ENCODE measurements around the gene CTSH.

Gene CTSH

GRCh38 chr15:78944669-78945407, at the start of gene CTSH:
CTSH (minus strand) TSS chr15:78945046; CDS start chr15:78944981, 65 bp downstream.
- intact Hi-C loops (cut with DNase I; ENCODE audit: low total_unique reads), result no loop called here
- Histone ChIP-seq H3K36me3 (no peaks in the 10 kb centered on the region), H3K4me1 (peaks cover 0 to 17% (median 8%) of the 10 kb centered on the region in 4 donors), H3K27ac (peak within 1 kb of the TSS; percentile 49 to 56), H3K4me3 (peak within 1 kb of the TSS; percentile 52 to 57), H3K9me3 (no peaks in the 10 kb centered on the region), H3K27me3 (no peaks in the 10 kb centered on the region)
- DNase-seq, result peak; percentile 62 to 78
- TF ChIP-seq CTCF (IDR thresholded peaks at IDR 0.05), result no peak

- Histone ChIP-seq H3K36me3 (no peaks in the 10 kb centered on the region), H3K27ac (no peak overlapping the region), H3K4me3 (no peak overlapping the region), H3K27me3 (no peaks in the 10 kb centered on the region), H3K9me3 (no peaks in the 10 kb centered on the region), H3K4me1 (peaks cover 0 to 9% (median 1%) of the 10 kb centered on the region in 4 donors)
- intact Hi-C loops (cut with DNase I; ENCODE audit: low total_unique reads), result no loop called here
- DNase-seq, result no peak
- TF ChIP-seq CTCF (IDR thresholded peaks at IDR 0.05), result no peak
These were observed 49.2 kb upstream of the CTSH start for GRCh38 chr15:78993931-78994530.

GRCh38 chr15:78993257-78993930, 48.5 kb upstream of the CTSH start:
- Histone ChIP-seq H3K27ac (no peak overlapping the region), H3K36me3 (no peaks in the 10 kb centered on the region), H3K9me3 (no peaks in the 10 kb centered on the region), H3K4me1 (peaks cover 0 to 15% (median 5%) of the 10 kb centered on the region in 4 donors), H3K4me3 (no peak overlapping the region), H3K27me3 (no peaks in the 10 kb centered on the region)
- TF ChIP-seq CTCF (IDR thresholded peaks at IDR 0.05), result no peak
- intact Hi-C loops (cut with DNase I; ENCODE audit: low total_unique reads), result no loop called here
- no peak for DNase-seq

- H3K4me1 ChIP-seq, result peaks cover 0 to 19% (median 7%) of the 10 kb centered on the region in 4 donors
- intact Hi-C loops (cut with DNase I; ENCODE audit: low total_unique reads), result no loop called here
- no peaks in the 10 kb centered on the region for H3K27me3 ChIP-seq
- no peak overlapping the region for H3K27ac ChIP-seq
- H3K36me3 ChIP-seq, result no peaks in the 10 kb centered on the region
- DNase-seq, result peak in 1 of 2 donors; percentile 38
- no peaks in the 10 kb centered on the region for H3K9me3 ChIP-seq
- no peak overlapping the region for H3K4me3 ChIP-seq
- no peak for TF ChIP-seq CTCF (IDR thresholded peaks at IDR 0.05)
These were observed 47.8 kb upstream of the CTSH start for GRCh38 chr15:78992416-78993256.

- intact Hi-C loops (cut with DNase I; ENCODE audit: low total_unique reads), result no loop called here
- H3K27me3 ChIP-seq, result no peaks in the 10 kb centered on the region
- no peaks in the 10 kb centered on the region for H3K9me3 ChIP-seq
- no peaks in the 10 kb centered on the region for H3K36me3 ChIP-seq
- TF ChIP-seq CTCF (IDR thresholded peaks at IDR 0.05), result no peak
- no peak overlapping the region for H3K27ac ChIP-seq
- no peak overlapping the region for H3K4me3 ChIP-seq
- DNase-seq, result no peak
- peaks cover 0 to 19% (median 7%) of the 10 kb centered on the region in 4 donors for H3K4me1 ChIP-seq
These were observed 47.0 kb upstream of the CTSH start for GRCh38 chr15:78991879-78992278.

All from tibial artery (tissue), 4 donors.